HEK293T (cell line): ENCODE results near the gene ECSCR.

ENCODE experiments used
- ARNT ChIP-seq: fragments of 450-650 bp; IDR thresholded peaks from 2 replicates; pipeline ENCODE4 v1.6.1; 2017; ENCODE audit warnings: mild to moderate bottlenecking
- BHLHE40 ChIP-seq: fragments of 450-650 bp; IDR thresholded peaks from 2 replicates; pipeline ENCODE4 v1.6.1; 2016; ENCODE audit warnings: mild to moderate bottlenecking, moderate library complexity, borderline replicate concordance
- FOXA1 ChIP-seq: fragments of 450-650 bp; IDR thresholded peaks from 2 replicates; pipeline ENCODE4 v1.6.1; 2016; ENCODE audit warnings: mild to moderate bottlenecking
- FOXK2 ChIP-seq: fragments of 450-650 bp; IDR thresholded peaks from 2 replicates; pipeline ENCODE4 v1.6.1; 2016; ENCODE audit warnings: mild to moderate bottlenecking
- FOXM1 ChIP-seq: fragments of 450-650 bp; IDR thresholded peaks from 2 replicates; pipeline ENCODE4 v1.6.1; 2017; ENCODE audit warnings: mild to moderate bottlenecking, borderline replicate concordance
- L3MBTL2 ChIP-seq: fragments of 450-650 bp; conservative IDR thresholded peaks from 2 replicates; pipeline ENCODE4 v1.6.1; 2016; ENCODE audit warnings: mild to moderate bottlenecking
- TARDBP ChIP-seq: fragments of 450-650 bp; IDR thresholded peaks from 2 replicates; pipeline ENCODE4 v1.6.1; 2016
- TF ChIP-seq, protein P1 (sequence below): fragments of 450-650 bp; IDR thresholded peaks from 2 replicates; pipeline ENCODE4 v1.6.1; 2016

DNA sequence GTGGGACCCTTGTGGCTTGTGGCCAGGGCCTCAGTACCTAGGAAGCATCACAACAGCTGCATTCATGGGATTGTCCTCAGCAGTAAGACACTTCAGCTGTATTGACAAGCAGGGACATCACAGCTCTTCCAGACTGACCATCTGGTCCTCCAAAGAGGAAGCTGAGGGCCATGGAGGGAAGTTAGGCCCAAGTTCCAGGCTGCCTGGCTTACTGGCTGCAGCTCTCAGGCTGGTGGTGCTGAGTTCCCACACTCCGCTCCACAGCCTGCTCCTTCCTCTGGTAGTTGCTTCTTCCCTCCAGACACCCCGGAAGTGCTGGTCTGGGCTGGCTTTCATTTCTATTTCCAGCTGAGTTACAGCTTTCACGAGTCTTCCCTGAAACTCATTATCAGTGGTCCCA is 25.7 kb upstream of the ECSCR start:
- TF ChIP-seq FOXK2: no peak
- TF ChIP-seq BHLHE40: no peak
- TF ChIP-seq L3MBTL2: no peak
- TF ChIP-seq TARDBP: no peak
- no peak for TF ChIP-seq FOXA1
- TF ChIP-seq, protein P1, sequence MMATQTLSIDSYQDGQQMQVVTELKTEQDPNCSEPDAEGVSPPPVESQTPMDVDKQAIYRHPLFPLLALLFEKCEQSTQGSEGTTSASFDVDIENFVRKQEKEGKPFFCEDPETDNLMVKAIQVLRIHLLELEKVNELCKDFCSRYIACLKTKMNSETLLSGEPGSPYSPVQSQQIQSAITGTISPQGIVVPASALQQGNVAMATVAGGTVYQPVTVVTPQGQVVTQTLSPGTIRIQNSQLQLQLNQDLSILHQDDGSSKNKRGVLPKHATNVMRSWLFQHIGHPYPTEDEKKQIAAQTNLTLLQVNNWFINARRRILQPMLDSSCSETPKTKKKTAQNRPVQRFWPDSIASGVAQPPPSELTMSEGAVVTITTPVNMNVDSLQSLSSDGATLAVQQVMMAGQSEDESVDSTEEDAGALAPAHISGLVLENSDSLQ: no peak
- no peak for TF ChIP-seq ARNT
- no peak for TF ChIP-seq FOXM1
